Endothelial cell of umbilical vein (primary cell): ENCODE measurements around the gene NRG3. TPM values are rescaled to one million over a fixed set of nuclear protein-coding genes. Genes with fewer than 3 reads are reported as not detected.
A peak's percentile ranks its signal among the peaks of the same experiment; 100 is the strongest.

Experiments used
- BruUV-seq: library from RNA; stranded (reverse); fragments of 400-500 nt; replicated peaks from 2 replicates; lab custom pipeline; 2021; lab: Mats Ljungman, UMichigan
- CTCF ChIA-PET: fragments of 300-600, 350-600 bp; sonication (Branson Sonifier 250); formaldehyde crosslinking; loops from one replicate; lab custom pipeline; 2021; ENCODE audit warnings: antibody characterized with exemption, inconsistent platforms; lab: Charles Lee
- POLR2A ChIA-PET: fragments of 300-600, 350-600 bp; sonication (Branson Sonifier 250); formaldehyde crosslinking; loops from one replicate; lab custom pipeline; 2021; ENCODE audit warnings: antibody characterized with exemption, inconsistent platforms; lab: Charles Lee
- DNase-seq: peaks from one replicate; pipeline ENCODE4 v3.0.0-alpha.2; 2011; ENCODE audit warnings: low read depth, low spot score
- FAIRE-seq: peaks from 2 replicates; lab custom pipeline; 2011; peaks lifted over from hg19 to GRCh38; lab: Jason Lieb, UNC
- H2AFZ ChIP-seq: 2 replicates; pipeline ENCODE4 v1.6.0; 2012; ENCODE audit warnings: low read depth, low read length, control low read depth, inconsistent platforms
- H3K27ac ChIP-seq: 2 replicates; pipeline ENCODE4 v1.5.1; 2011; ENCODE audit warnings: low read depth, mild to moderate bottlenecking, control low read depth, low read length, moderate library complexity; ENCODE audit not compliant: insufficient read depth
- H3K27me3 ChIP-seq, 2 experiments: 2 replicates each; pipeline versions ENCODE4 v1.6.0 to v1.6.1; 2011; ENCODE audit warnings: low read length in 2 of 2, mixed read lengths in 1 of 2; ENCODE audit not compliant: control insufficient read depth in 2 of 2, insufficient read depth in 2 of 2
- H3K36me3 ChIP-seq, 2 experiments: 2 replicates in 1 of 2; 3 replicates in 1 of 2; pipeline ENCODE4 v1.5.1; 2011; ENCODE audit warnings: low read length in 2 of 2, mild to moderate bottlenecking in 1 of 2, moderate library complexity in 1 of 2; ENCODE audit not compliant: control insufficient read depth in 2 of 2, insufficient read depth in 2 of 2; ENCODE audit errors: extremely low read depth in 1 of 2
- H3K4me1 ChIP-seq: 3 replicates; pipeline ENCODE4 v1.5.1; 2011; ENCODE audit warnings: mild to moderate bottlenecking, low read length; ENCODE audit not compliant: control insufficient read depth, insufficient read depth; ENCODE audit errors: extremely low read depth
- H3K4me2 ChIP-seq: 2 replicates; pipeline ENCODE4 v1.6.1; 2011; ENCODE audit warnings: low read length, control low read depth, mixed read lengths; ENCODE audit not compliant: insufficient read depth
- H3K4me3 ChIP-seq, 3 experiments: fragments of 200-600 bp in 1 of 3; sonication (generic), shearing (Covaris generic) in 1 of 3; replicated peaks in 1 of 3; 2 replicates each; pipeline ENCODE4 v1.5.1; 2011 to 2016; ENCODE audit warnings: control low read depth in 3 of 3, low read length in 3 of 3, mild to moderate bottlenecking in 2 of 3, inconsistent platforms in 1 of 3, low read depth in 1 of 3, moderate library complexity in 1 of 3; ENCODE audit not compliant: insufficient read depth in 1 of 3
- H3K79me2 ChIP-seq: 2 replicates; pipeline ENCODE4 v1.6.0; 2012; ENCODE audit warnings: low read length, inconsistent platforms; ENCODE audit not compliant: control insufficient read depth, insufficient read depth
- H3K9ac ChIP-seq: replicated peaks from 2 replicates; pipeline ENCODE3; 2011; ENCODE audit warnings: low read length, control low read depth; ENCODE audit not compliant: insufficient read depth; ENCODE audit errors: extremely low read depth
- H3K9me1 ChIP-seq: replicated peaks from 3 replicates; pipeline ENCODE4 v1.6.0; 2011; ENCODE audit warnings: mild to moderate bottlenecking, low read length; ENCODE audit not compliant: control insufficient read depth, insufficient read depth; ENCODE audit errors: extremely low read depth
- H3K9me3 ChIP-seq: replicated peaks from 2 replicates; pipeline ENCODE4 v1.5.1; 2012; ENCODE audit warnings: low read length, inconsistent platforms; ENCODE audit not compliant: control insufficient read depth, insufficient read depth
- H4K20me1 ChIP-seq: replicated peaks from 2 replicates; pipeline ENCODE3; 2011; ENCODE audit warnings: mild to moderate bottlenecking, low read length; ENCODE audit not compliant: control insufficient read depth, insufficient read depth; ENCODE audit errors: extremely low read depth
- CTCF ChIP-seq, 2 donors: IDR thresholded peaks; 1 replicate in 1 of 2; 2 replicates in 1 of 2; pipeline ENCODE4 v1.5.1; 2011; ENCODE audit warnings: low read length in 2 of 2, mild to moderate bottlenecking in 2 of 2, moderate library complexity in 2 of 2, control low read depth in 1 of 2, inconsistent platforms in 1 of 2, low read depth in 1 of 2; ENCODE audit not compliant: insufficient read depth in 1 of 2; ENCODE audit errors: extremely low read depth in 1 of 2
- EZH2 ChIP-seq: IDR thresholded peaks from 2 replicates; pipeline ENCODE4 v1.6.1; 2012; ENCODE audit warnings: borderline replicate concordance, low read depth, mild to moderate bottlenecking, moderate library complexity, low read length, inconsistent platforms; ENCODE audit not compliant: severe bottlenecking
- FOS ChIP-seq: IDR thresholded peaks from 2 replicates; pipeline ENCODE4 v1.6.1; 2011; ENCODE audit warnings: mild to moderate bottlenecking, low read length, moderate library complexity, borderline replicate concordance; ENCODE audit not compliant: insufficient read depth
- GATA2 ChIP-seq: IDR thresholded peaks from 2 replicates; pipeline ENCODE4 v1.7.0; 2011; ENCODE audit warnings: low read depth, mild to moderate bottlenecking, moderate library complexity, mixed read lengths, low read length; ENCODE audit not compliant: insufficient read length, insufficient read depth
- JUN ChIP-seq: IDR thresholded peaks from 2 replicates; pipeline ENCODE4 v1.6.1; 2011; ENCODE audit warnings: borderline replicate concordance, low read depth; ENCODE audit not compliant: insufficient read length, insufficient read depth
- MAX ChIP-seq: IDR thresholded peaks from 2 replicates; pipeline ENCODE4 v1.6.1; 2011; ENCODE audit not compliant: insufficient read depth, insufficient read length
- MYC ChIP-seq: IDR thresholded peaks from one replicate; pipeline ENCODE4 v1.6.1; 2011; ENCODE audit warnings: mild to moderate bottlenecking, low read depth, low read length
- POLR2A ChIP-seq: IDR thresholded peaks from 2 replicates; pipeline ENCODE4 v1.6.1; 2012; ENCODE audit warnings: low read depth, mild to moderate bottlenecking, control low read depth, low read length
- POLR2AphosphoS5 ChIP-seq: IDR thresholded peaks from 2 replicates; pipeline ENCODE4 v1.6.1; 2012; ENCODE audit warnings: low read depth, mild to moderate bottlenecking, control low read depth, low read length, moderate library complexity; ENCODE audit not compliant: insufficient read depth
- dilution Hi-C: fragments of 300-500 bp; cut with MboI; formaldehyde crosslinking; loops from one replicate; pipeline ENCODE4 v1.15.0; 2019; ENCODE audit warnings: low sequenced_read_pairs; ENCODE audit not compliant: extremely low pct_ligation_motif_present
- intact Hi-C: fragments of 100-400 bp; cut with micrococcal nuclease; formaldehyde crosslinking; loops from one replicate; pipeline ENCODE4 v1.10.0; 2022
- polyA plus RNA-seq, 4 experiments: library from polyadenylated mRNA; depleted of rRNA in 3 of 4; stranded (reverse) in 3 of 4; unstranded in 1 of 4; fragments of >200 nt; gene quantifications; 2 replicates each; pipeline versions ENCODE4 v1.2.1 to v1.2.3, GENCODE V29; 2011 to 2012; ENCODE audit warnings: missing spikeins in 1 of 4
- total RNA-seq: library from RNA; stranded (reverse); gene quantifications from 2 replicates; pipeline ENCODE4 v1.2.3, GENCODE V29; 2021

Gene NRG3
- total and polyA plus RNA-seq, 2 donors (not counting 3 experiments of a cell fraction or from before 2014, with no cell fraction given), result 1.9 to 3.9 TPM

DNA sequence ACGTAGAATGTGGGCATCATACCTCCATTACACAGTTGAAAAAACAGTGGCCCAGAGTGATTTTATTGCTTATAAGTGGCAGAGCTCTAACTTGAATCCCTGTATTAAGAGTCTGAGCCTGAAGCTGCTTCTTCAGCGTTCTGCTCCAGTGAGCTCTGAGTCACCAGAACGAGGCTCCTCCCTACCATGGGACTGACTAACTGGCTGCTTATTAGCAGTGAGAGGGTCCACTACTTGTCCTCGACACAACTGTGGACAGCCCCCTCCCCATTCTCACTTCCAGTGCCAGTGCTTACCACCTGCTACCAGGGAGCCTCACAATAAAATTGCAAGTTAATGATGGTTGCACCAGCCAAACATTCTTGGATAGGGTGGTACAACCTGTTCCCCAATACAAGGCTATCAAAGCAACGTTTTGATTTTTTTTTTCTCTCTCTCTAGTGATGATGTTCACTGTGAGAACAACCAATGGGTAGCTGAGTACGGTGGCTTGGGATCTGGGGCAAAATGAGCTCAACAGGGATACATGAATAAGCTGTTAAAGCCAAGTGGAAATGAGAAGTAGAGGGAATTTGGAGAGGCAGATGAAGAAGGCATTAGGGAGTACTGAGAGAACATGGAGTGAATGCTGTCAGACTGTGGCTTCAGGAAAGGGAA is 2.7 kb upstream of the NRG3 start:
- peak; percentile 56 for TF ChIP-seq FOS
- no peak for TF ChIP-seq POLR2AphosphoS5
- TF ChIP-seq MAX, result no peak
- TF ChIP-seq MYC, result no peak
- BruUV-seq, result no TSS peak
- Histone ChIP-seq H3K27me3 (peaks cover 3 to 9% of the 10 kb centered on the region in 2 experiments), H3K36me3 (no peaks in the 10 kb centered on the region), H3K9ac (no peak overlapping the region), H3K4me1 (peaks cover 15% of the 10 kb centered on the region), H3K4me2 (no peak overlapping the region), H3K9me3 (no peaks in the 10 kb centered on the region), H3K4me3 (no peak overlapping the region), H2AFZ (no peak overlapping the region), H3K9me1 (no peaks in the 10 kb centered on the region), H3K27ac (no peak overlapping the region), H4K20me1 (no peaks in the 10 kb centered on the region), H3K79me2 (no peaks in the 10 kb centered on the region)
- peak; percentile 35 for DNase-seq
- FAIRE-seq, result peak; percentile 37
- ChIA-PET CTCF (interaction anchor here (0.5 to 1.5 kb wide), 4 partner anchors 10 to 191 kb away, joined by 3 to 6 read pairs (median 4); no protein-coding TSS in a partner anchor), POLR2A (no interaction called here)
- intact Hi-C loops, result no loop called here
- dilution Hi-C loops, result no loop called here

- no peak overlapping the region for H3K27ac ChIP-seq
- peaks cover 16% of the 10 kb centered on the region for H3K4me1 ChIP-seq
- DNase-seq (no peak), FAIRE-seq (peak; percentile 28)
- H4K20me1 ChIP-seq, result no peaks in the 10 kb centered on the region
- no peak overlapping the region for H3K4me2 ChIP-seq
- TF ChIP-seq MAX (no peak), MYC (no peak), CTCF (IDR thresholded peaks at IDR 0.05; ENCODE audit: extremely low read depth in 1 of 2, insufficient read depth in 1 of 2, low read depth in 1 of 2, low read length in 2 of 2) (no peak), GATA2 (no peak), POLR2AphosphoS5 (no peak), EZH2 (no peak), POLR2A (no peak), JUN (no peak), FOS (no peak)
- H3K4me3 ChIP-seq, result no peak overlapping the region
- POLR2A ChIA-PET, result no interaction called here
- H2AFZ ChIP-seq, result no peak overlapping the region
- H3K9me3 ChIP-seq, result no peaks in the 10 kb centered on the region
- H3K79me2 ChIP-seq, result no peaks in the 10 kb centered on the region
- BruUV-seq, result no TSS peak
- H3K36me3 ChIP-seq, result no peaks in the 10 kb centered on the region
- H3K9me1 ChIP-seq, result no peaks in the 10 kb centered on the region
- no peak overlapping the region for H3K9ac ChIP-seq
- intact Hi-C loops, result no loop called here
- peaks cover 3 to 9% of the 10 kb centered on the region in 2 experiments for H3K27me3 ChIP-seq
- CTCF ChIA-PET, result interaction anchor here (1.5 kb wide), 1 partner anchor 9 kb away, joined by 6 read pairs; no protein-coding TSS in a partner anchor
- dilution Hi-C loops, result no loop called here
These were observed 1.6 kb upstream of the NRG3 start for GRCh38 chr10:81873231-81873931.
